ENCODE measurements around the gene CKM. TPM values are rescaled to one million over a fixed set of nuclear protein-coding genes. Genes with fewer than 3 reads are reported as not detected.

The CKM gene
- total RNA-seq, 1 donor from 2014 or later = 0.42 TPM

GRCh38 chr19:45294291-45295029, 28.2 kb downstream of the CKM start:
- H3K36me3 Mint-ChIP-seq (ENCODE audit: unreplicated experiment) = peaks cover 26% of the 10 kb centered on the region
- peak overlapping the region; percentile 40 for H3K4me3 Mint-ChIP-seq (ENCODE audit: unreplicated experiment)
- peaks cover 1% of the 10 kb centered on the region for H3K9me3 Mint-ChIP-seq (ENCODE audit: unreplicated experiment)
- peaks cover 8% of the 10 kb centered on the region for H3K27me3 Mint-ChIP-seq (ENCODE audit: unreplicated experiment)
- peak overlapping the region; percentile 41 for H3K27ac Mint-ChIP-seq (ENCODE audit: unreplicated experiment)
- H3K4me1 Mint-ChIP-seq (ENCODE audit: low read depth, unreplicated experiment) = peaks cover 3% of the 10 kb centered on the region
- peak; percentile 32 for DNase-seq
- no peak for TF ChIP-seq CTCF (IDR thresholded peaks at IDR 0.05; ENCODE audit: partially characterized antibody, unreplicated experiment)

- peak overlapping the region; percentile 43 for H3K27ac Mint-ChIP-seq (ENCODE audit: unreplicated experiment)
Measured at GRCh38 chr19:45293682-45294081, 29.0 kb downstream of the CKM start.

GRCh38 chr19:45291834-45292233, 30.8 kb downstream of the CKM start:
- Mint-ChIP-seq H3K4me3 (ENCODE audit: unreplicated experiment) (no peak overlapping the region), H3K27me3 (ENCODE audit: unreplicated experiment) (peaks cover 6% of the 10 kb centered on the region), H3K36me3 (ENCODE audit: unreplicated experiment) (peaks cover 21% of the 10 kb centered on the region), H3K9me3 (ENCODE audit: unreplicated experiment) (peaks cover 1% of the 10 kb centered on the region), H3K4me1 (ENCODE audit: low read depth, unreplicated experiment) (peaks cover 3% of the 10 kb centered on the region), H3K27ac (ENCODE audit: unreplicated experiment) (no peak overlapping the region)
- no peak for DNase-seq
- TF ChIP-seq CTCF (IDR thresholded peaks at IDR 0.05; ENCODE audit: partially characterized antibody, unreplicated experiment) = no peak

More at GRCh38 chr19:45293682-45294081, 29.0 kb downstream of the CKM start:
- no peak for DNase-seq
- Mint-ChIP-seq H3K9me3 (ENCODE audit: unreplicated experiment) (peaks cover 1% of the 10 kb centered on the region), H3K27me3 (ENCODE audit: unreplicated experiment) (peaks cover 6% of the 10 kb centered on the region), H3K36me3 (ENCODE audit: unreplicated experiment) (peaks cover 26% of the 10 kb centered on the region), H3K4me1 (ENCODE audit: low read depth, unreplicated experiment) (peaks cover 3% of the 10 kb centered on the region), H3K4me3 (ENCODE audit: unreplicated experiment) (no peak overlapping the region)
- no peak for TF ChIP-seq CTCF (IDR thresholded peaks at IDR 0.05; ENCODE audit: partially characterized antibody, unreplicated experiment)

- Mint-ChIP-seq H3K4me1 (ENCODE audit: low read depth, unreplicated experiment) (peaks cover 3% of the 10 kb centered on the region), H3K36me3 (ENCODE audit: unreplicated experiment) (peaks cover 17% of the 10 kb centered on the region), H3K27ac (ENCODE audit: unreplicated experiment) (no peak overlapping the region), H3K9me3 (ENCODE audit: unreplicated experiment) (peaks cover 1% of the 10 kb centered on the region), H3K27me3 (ENCODE audit: unreplicated experiment) (peaks cover 6% of the 10 kb centered on the region), H3K4me3 (ENCODE audit: unreplicated experiment) (no peak overlapping the region)
- DNase-seq = no peak
- TF ChIP-seq CTCF (IDR thresholded peaks at IDR 0.05; ENCODE audit: partially characterized antibody, unreplicated experiment) = no peak
Measured at GRCh38 chr19:45290381-45290931, 32.2 kb downstream of the CKM start.

GRCh38 chr19:45283443-45284033, 39.1 kb downstream of the CKM start:
- Mint-ChIP-seq H3K36me3 (ENCODE audit: unreplicated experiment) (peaks cover 12% of the 10 kb centered on the region), H3K4me3 (ENCODE audit: unreplicated experiment) (no peak overlapping the region), H3K27me3 (ENCODE audit: unreplicated experiment) (peaks cover 2% of the 10 kb centered on the region), H3K9me3 (ENCODE audit: unreplicated experiment) (peaks cover 6% of the 10 kb centered on the region), H3K4me1 (ENCODE audit: low read depth, unreplicated experiment) (no peaks in the 10 kb centered on the region), H3K27ac (ENCODE audit: unreplicated experiment) (no peak overlapping the region)
- TF ChIP-seq CTCF (IDR thresholded peaks at IDR 0.05; ENCODE audit: partially characterized antibody, unreplicated experiment) = no peak
- no peak for DNase-seq
